GM12892 (cell line): Measurements from ENCODE around the gene TMEM163.

Experiments
- POLR2A ChIP-seq: IDR thresholded peaks from 2 replicates; pipeline ENCODE4 v1.6.1; 2011; ENCODE audit warnings: low read depth, low read length, control low read depth
- POLR2AphosphoS5 ChIP-seq: IDR thresholded peaks from 2 replicates; pipeline ENCODE4 v1.6.1; 2011; ENCODE audit warnings: low read depth, low read length, control low read depth
- TAF1 ChIP-seq: IDR thresholded peaks from 2 replicates; pipeline ENCODE4 v1.6.1; 2011; ENCODE audit warnings: low read depth, mild to moderate bottlenecking, control low read depth, low read length, borderline replicate concordance

DNA sequence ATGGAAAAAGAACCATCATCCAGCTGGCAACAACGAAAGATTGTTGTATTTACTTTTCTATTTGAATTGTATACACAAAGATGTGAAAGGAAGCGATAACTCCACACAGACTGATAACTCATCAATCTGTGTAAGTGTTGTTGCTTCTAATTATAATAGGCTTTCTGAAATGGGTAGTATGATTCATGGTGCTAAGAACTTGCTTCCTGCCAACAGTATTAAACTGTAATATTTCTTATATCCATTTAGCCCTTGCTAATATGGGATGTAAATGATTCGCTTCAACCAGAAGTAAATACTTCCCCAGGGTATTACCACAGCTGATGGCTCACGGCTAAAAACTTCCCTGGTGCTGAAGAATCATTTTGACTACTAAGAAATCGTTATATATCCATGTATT lies 70.2 kb downstream of the TMEM163 start:
- TF ChIP-seq POLR2AphosphoS5 (no peak), TAF1 (no peak), POLR2A (no peak)
